Measurements from ENCODE around the gene MYBPH. TPM values are rescaled to one million over a fixed set of nuclear protein-coding genes. Genes with fewer than 3 reads are reported as not detected.

The MYBPH gene
- total and polyA plus RNA-seq, 2 experiments from 2014 or later, result not detected

- H3K27ac Mint-ChIP-seq, result no peak overlapping the region
- H3K4me1 Mint-ChIP-seq, result peaks cover 2% of the 10 kb centered on the region; the same call in 1 of the 3 replicates
- H4K20me1 ChIP-seq (replicated peaks; ENCODE audit: insufficient read depth), result no peaks in the 10 kb centered on the region
- no peaks in the 10 kb centered on the region; the same call in 2 of the 3 replicates for H3K36me3 Mint-ChIP-seq (ENCODE audit: low read depth)
- H3K9me2 ChIP-seq (ENCODE audit: insufficient read depth), result no peaks in the 10 kb centered on the region
- H3K4me2 ChIP-seq, result no peak overlapping the region
- no peak overlapping the region for H3K4me3 ChIP-seq
- peaks cover 10% of the 10 kb centered on the region for H3K27me3 Mint-ChIP-seq (ENCODE audit: insufficient read depth, low read depth, poor library complexity)
- H3K4me1 ChIP-seq (ENCODE audit: insufficient read depth), result no peaks in the 10 kb centered on the region; the same call in 1 of the 2 replicates
- H3K4me3 Mint-ChIP-seq, result no peak overlapping the region
- no peak for DNase-seq (ENCODE audit: low spot score)
- H2AFZ ChIP-seq, result no peak overlapping the region
- H3K27me3 ChIP-seq (ENCODE audit: insufficient read depth), result no peaks in the 10 kb centered on the region
- H3K36me3 ChIP-seq (ENCODE audit: insufficient read depth), result no peaks in the 10 kb centered on the region
- no peak for TF ChIP-seq ETS1 (IDR thresholded peaks at IDR 0.05)
- TF ChIP-seq EZH2 (IDR thresholded peaks at IDR 0.05; ENCODE audit: low read depth, unreplicated experiment), result no peak
- no peak for TF ChIP-seq EZH2phosphoT487 (IDR thresholded peaks at IDR 0.05; ENCODE audit: unreplicated experiment)
- TF ChIP-seq POLR2AphosphoS5 (IDR thresholded peaks at IDR 0.05; ENCODE audit: low read depth), result no peak
- TF ChIP-seq ZNF114 (CRISPR knock-in tag; IDR thresholded peaks at IDR 0.05), result no peak
- TF ChIP-seq ZNF462 (CRISPR knock-in tag; IDR thresholded peaks at IDR 0.05), result no peak
- H3K9me3 Mint-ChIP-seq, result no peaks in the 10 kb centered on the region
- no peak overlapping the region for H3K27ac ChIP-seq (ENCODE audit: low read depth)
- H3F3A ChIP-seq (replicated peaks; ENCODE audit: low read depth), result no peaks in the 10 kb centered on the region
- no peaks in the 10 kb centered on the region for H3K79me2 ChIP-seq (replicated peaks; ENCODE audit: insufficient read depth)
- ATAC-seq, result no peak
Measured at GRCh38 chr1:203167913-203168200, 7.8 kb downstream of the MYBPH start.
